DOHH2 (cell line): ENCODE results near the gene PATJ.

Experiments used
- EZH2phosphoT487 ChIP-seq: fragments of 200-600 bp; sonication (generic); IDR thresholded peaks from 2 replicates; pipeline ENCODE4 v1.6.1; 2017; ENCODE audit warnings: borderline replicate concordance, mild to moderate bottlenecking, antibody characterized with exemption, low read length, moderate library complexity, mixed read lengths
- TF ChIP-seq, protein P1 (sequence below): fragments of 200-600 bp; sonication (generic); IDR thresholded peaks from one replicate; pipeline ENCODE4 v1.5.1; 2014; ENCODE audit warnings: antibody characterized with exemption, mild to moderate bottlenecking, low read depth, low read length; ENCODE audit not compliant: poor library complexity, severe bottlenecking

GRCh38 chr1:61973100-61973837 lies 231.0 kb downstream of the PATJ start:
- TF ChIP-seq, protein P1, sequence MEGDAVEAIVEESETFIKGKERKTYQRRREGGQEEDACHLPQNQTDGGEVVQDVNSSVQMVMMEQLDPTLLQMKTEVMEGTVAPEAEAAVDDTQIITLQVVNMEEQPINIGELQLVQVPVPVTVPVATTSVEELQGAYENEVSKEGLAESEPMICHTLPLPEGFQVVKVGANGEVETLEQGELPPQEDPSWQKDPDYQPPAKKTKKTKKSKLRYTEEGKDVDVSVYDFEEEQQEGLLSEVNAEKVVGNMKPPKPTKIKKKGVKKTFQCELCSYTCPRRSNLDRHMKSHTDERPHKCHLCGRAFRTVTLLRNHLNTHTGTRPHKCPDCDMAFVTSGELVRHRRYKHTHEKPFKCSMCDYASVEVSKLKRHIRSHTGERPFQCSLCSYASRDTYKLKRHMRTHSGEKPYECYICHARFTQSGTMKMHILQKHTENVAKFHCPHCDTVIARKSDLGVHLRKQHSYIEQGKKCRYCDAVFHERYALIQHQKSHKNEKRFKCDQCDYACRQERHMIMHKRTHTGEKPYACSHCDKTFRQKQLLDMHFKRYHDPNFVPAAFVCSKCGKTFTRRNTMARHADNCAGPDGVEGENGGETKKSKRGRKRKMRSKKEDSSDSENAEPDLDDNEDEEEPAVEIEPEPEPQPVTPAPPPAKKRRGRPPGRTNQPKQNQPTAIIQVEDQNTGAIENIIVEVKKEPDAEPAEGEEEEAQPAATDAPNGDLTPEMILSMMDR, result no peak
- TF ChIP-seq EZH2phosphoT487, result no peak
